ENCODE data around the gene NSMCE3.
"Not testable (repeated sequence)": the region's sequence is repeated elsewhere in the genome, so short reads cannot be mapped to it uniquely, and the experiment has no call there.

Gene NSMCE3

GRCh38 chr15:29270169-29270955, 740 bp upstream of the NSMCE3 start:
- no peak for DNase-seq (ENCODE audit: low read depth in 2 of 2)

DNA sequence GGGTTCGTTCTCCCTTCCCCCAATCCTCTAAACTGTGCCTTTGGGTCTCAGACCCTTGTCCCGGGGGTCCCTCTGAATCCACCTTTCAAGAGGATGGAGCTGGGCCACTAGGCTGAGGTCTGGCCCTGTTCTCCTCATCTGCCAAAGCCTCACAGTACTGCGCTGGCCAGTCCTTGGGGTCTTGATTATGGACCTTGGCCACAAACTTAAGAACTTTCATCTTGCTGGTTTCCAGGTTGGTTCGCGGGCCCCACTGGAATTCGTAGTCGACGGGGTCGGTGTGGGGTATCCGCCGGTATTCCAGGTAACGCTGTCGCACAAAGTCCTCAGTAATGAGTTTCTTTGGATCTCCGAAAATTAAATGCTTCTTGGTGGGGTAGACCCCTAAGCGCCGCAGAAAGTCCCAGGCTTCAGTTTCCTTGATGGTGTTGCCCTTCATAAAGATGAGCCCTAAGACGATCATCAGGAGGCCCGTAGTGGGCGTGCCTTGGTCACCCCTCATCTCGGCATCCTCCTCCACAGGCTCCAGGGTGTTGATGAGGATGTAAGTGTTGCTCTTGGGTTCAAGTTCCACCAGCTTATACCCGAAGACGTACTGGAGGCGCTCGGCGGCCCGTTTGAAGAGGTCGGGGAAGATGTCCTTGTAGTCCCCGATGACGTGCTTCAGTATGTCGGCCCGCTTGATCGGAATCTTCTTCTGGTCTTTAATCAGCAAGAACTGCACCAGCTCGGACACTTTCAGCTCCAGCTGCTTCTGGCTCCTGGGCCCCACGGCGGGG, 727 bp downstream of the NSMCE3 start:
- DNase-seq (ENCODE audit: low read depth in 2 of 2) = peak in 1 of 2 donors; percentile 8

- DNase-seq (ENCODE audit: low read depth in 2 of 2) = no peak
These were observed 3.5 kb downstream of the NSMCE3 start for GRCh38 chr15:29266052-29266582.

DNA sequence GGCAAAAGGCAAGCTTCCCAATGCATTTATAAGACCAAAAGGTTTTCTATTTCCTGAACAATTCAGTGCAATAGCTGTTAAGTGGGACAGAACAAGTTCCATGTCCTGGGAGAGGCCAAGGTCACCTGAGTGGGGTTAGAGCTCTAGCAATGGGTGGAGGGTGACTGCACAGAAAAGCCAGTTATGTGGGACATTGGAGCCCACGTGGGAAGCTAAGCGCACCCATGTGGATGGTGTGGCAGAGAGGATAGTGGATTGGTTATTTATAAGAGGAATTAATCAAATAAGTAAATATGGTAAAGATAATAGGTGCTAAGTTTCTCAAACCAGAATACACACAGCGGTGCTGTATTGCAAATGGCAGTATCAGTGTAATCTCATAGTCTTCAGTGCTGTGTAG, 6.3 kb downstream of the NSMCE3 start:
- DNase-seq (ENCODE audit: low read depth in 2 of 2) = no peak

GRCh38 chr15:29262738-29263137, 6.9 kb downstream of the NSMCE3 start:
- DNase-seq (ENCODE audit: low read depth in 2 of 2) = no peak

GRCh38 chr15:29260896-29261295, 8.7 kb downstream of the NSMCE3 start:
- DNase-seq (ENCODE audit: low read depth in 2 of 2) = no peak

GRCh38 chr15:29259233-29259632, 10.4 kb downstream of the NSMCE3 start:
- no peak for DNase-seq (ENCODE audit: low read depth in 2 of 2)

GRCh38 chr15:29252234-29252633, 17.4 kb downstream of the NSMCE3 start:
- DNase-seq (ENCODE audit: low read depth in 2 of 2) = no peak

GRCh38 chr15:29244544-29244943, 25.1 kb downstream of the NSMCE3 start:
- DNase-seq (ENCODE audit: low read depth in 2 of 2) = no peak

DNA sequence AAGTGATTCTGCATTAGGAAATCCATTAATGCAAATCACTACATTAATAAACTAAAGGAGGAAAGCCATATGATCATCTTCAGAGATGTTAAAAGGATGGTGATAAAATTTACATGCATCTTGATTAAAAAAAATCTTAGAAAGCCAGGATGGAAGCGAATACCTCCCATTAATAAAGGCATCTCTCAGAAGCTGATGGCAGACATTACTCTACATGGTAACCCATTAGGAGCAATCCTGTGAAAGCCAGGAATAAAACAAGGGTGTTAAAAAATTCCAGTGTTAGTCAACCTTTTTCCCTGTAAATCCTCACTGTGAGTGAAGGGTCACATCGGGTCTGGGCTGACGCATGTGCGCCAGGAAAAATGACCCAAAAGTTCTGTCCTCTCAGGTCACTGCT, 25.5 kb downstream of the NSMCE3 start:
- no peak for DNase-seq (ENCODE audit: low read depth in 2 of 2)

DNA sequence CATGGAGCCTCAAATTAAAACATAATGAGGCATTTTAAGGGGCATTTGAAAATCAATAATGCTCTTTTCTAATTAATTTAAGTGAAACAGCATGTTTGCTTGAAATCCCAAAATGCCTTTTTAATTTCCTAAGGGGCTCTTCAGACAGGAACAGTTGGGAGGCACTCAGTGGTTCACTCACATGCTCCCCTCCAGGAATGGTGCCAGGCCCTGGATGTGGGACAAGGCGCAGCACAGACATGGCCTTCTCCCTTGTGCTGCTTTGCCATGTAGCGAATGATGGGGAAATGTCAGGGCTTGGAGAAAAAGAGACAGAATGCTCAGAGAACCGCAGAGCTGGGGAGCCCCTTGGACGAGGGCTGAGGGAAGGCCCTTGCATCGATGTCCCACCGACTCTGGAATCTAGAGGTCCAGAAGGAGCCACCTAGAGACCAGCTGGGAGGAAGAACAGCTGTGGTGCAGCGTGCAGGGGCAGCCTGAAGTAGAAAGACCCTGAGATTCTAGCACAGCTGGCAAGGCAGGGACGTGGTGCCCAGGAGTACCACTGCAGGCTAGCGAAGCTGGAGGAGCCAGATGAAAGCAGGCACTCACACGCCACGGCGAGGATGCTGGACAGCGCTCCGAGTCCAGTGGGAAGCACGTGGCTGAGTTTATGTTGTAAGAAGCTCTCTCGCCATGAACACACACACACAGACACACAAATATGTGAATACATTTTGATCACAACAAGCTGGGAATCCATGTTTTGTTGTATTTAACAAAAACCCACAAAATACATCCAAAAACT, 27.0 kb downstream of the NSMCE3 start:
- no peak for DNase-seq (ENCODE audit: low read depth in 2 of 2)

DNA sequence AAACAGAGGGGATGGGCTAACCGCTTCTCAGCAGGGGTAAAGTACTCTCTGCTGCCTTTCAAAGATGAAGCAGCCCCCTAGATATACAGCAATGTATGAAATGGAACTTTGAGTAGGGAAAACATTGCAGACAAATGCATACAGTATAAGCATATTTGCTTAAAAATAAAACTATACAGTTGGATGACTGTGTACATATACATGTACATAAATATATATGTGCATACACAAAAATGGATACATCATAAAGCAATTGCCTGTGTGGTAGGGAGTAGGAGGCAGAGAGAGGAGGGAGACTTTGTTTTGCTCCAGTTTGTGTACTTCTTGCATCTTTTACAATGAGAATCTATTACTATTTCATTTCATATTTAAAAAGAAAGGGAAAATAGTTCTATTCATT, 28.4 kb downstream of the NSMCE3 start:
- DNase-seq (ENCODE audit: low read depth in 2 of 2) = no peak

DNA sequence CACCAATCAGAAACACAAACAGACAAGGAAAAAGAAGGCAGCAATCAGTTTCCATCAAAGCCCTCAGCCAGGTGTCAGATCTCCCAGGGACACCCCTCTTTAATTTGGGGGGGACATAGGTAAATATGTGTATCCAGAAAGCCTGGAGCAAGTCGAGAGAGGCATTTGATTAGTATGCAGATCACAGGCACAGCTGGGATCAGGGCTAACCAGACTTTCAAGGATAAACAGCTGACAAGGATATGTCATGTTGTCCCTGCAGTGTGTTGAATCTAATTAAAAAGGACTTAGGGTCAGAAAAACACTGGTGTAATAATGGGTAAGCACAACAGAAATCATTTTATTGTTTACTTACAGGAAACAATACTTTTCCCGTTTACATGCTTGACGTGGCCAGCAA, 30.2 kb downstream of the NSMCE3 start:
- no peak for DNase-seq (ENCODE audit: low read depth in 2 of 2)

- DNase-seq (ENCODE audit: low read depth in 2 of 2) = no peak
These were observed 36.1 kb downstream of the NSMCE3 start for GRCh38 chr15:29233566-29233965.

DNA sequence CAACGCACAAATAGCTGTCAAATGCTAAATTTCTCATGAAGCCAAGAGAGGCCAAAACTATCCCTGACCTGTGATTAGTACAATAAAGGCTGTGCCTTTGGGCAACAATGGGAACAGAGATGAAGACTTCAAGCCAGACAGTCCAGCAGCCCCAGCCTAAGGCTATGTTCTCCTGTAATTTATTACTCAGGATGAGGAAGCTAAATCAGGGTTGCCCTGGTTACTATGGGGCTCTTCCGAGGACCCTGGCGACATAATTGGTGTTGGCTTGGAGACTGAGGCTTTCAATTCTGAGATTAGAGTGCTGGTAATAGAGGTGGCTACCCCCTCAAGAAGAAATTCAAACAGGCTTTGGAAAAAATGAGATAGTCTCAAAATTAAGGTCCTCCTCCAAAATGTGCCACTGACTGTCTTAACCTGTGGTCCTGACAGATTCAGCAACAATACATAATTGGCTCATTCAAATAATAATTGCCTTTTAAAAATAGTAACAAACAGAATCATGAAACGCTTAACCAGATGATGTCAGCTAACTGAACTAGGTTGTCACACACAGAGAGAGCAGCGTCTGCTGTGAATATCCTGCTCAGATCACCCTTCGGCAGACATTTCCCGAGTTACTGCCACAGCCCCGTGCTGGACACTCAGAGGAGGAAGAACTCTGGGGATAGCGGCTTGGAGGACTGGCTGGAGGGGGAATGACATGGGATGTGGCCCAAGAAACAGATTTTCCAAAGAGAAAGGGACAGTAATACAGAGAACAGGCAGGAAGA, 43.0 kb downstream of the NSMCE3 start:
- no peak for DNase-seq (ENCODE audit: low read depth in 2 of 2)

GRCh38 chr15:29225534-29226234, 43.9 kb downstream of the NSMCE3 start:
- DNase-seq (ENCODE audit: low read depth in 2 of 2) = no peak

DNA sequence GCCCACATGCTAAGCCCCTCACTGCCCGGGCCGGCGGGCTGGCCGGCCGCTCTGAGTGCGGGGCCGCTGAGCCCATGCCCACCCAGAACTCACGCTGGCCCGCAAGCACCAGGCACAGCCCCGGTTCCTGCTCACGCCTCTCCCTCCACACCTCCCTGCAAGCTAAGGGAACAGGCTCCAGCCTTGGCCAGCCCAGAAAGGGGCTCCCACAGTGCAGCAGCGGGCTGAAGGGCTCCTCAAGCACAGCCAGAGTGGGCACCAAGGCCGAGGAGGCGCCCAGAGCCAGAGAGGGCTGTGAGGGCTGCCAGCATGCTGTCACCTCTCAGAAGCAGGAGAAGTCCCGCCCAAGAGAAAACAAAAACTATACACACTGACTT, 44.6 kb downstream of the NSMCE3 start:
- not testable (repeated sequence) for DNase-seq (ENCODE audit: low read depth in 2 of 2)

- DNase-seq (ENCODE audit: low read depth in 2 of 2) = not testable (repeated sequence)
These were observed 45.2 kb downstream of the NSMCE3 start for GRCh38 chr15:29224235-29224986.

- DNase-seq (ENCODE audit: low read depth in 2 of 2) = no peak
These were observed 46.0 kb downstream of the NSMCE3 start for GRCh38 chr15:29223640-29224039.

All from stimulated activated CD8-positive, alpha-beta memory T cell treated with anti-CD3 and anti-CD28 coated beads, Interleukin-2, amount 100 ng/mL, for 1 hour (primary cell).